ENCODE results near the gene ABLIM3.

The ABLIM3 gene

GRCh38 chr5:149161850-149162249 is 20.6 kb downstream of the ABLIM3 start:
- in situ Hi-C loops (cut with HindIII; ENCODE audit: low sequenced_read_pairs): no loop called here

GRCh38 chr5:149162401-149163084 is 21.2 kb downstream of the ABLIM3 start:
- in situ Hi-C loops (cut with HindIII; ENCODE audit: low sequenced_read_pairs): no loop called here
- no peak overlapping the region for H3K4me3 ChIP-seq (ENCODE audit: low read depth, low read length)
- no peak for TF ChIP-seq CTCF (IDR thresholded peaks at IDR 0.05; ENCODE audit: low read depth, low read length)
- DNase-seq (ENCODE audit: low read depth, low spot score): peak; percentile 64

More at GRCh38 chr5:149161850-149162249, 20.6 kb downstream of the ABLIM3 start:
- no peak for DNase-seq (ENCODE audit: low read depth, low spot score)
- H3K4me3 ChIP-seq (ENCODE audit: low read depth, low read length): no peak overlapping the region
- no peak for TF ChIP-seq CTCF (IDR thresholded peaks at IDR 0.05; ENCODE audit: low read depth, low read length)

- no peak for DNase-seq (ENCODE audit: low read depth, low spot score)
- no peak for TF ChIP-seq CTCF (IDR thresholded peaks at IDR 0.05; ENCODE audit: low read depth, low read length)
- H3K4me3 ChIP-seq (ENCODE audit: low read depth, low read length): no peak overlapping the region
- in situ Hi-C loops (cut with HindIII; ENCODE audit: low sequenced_read_pairs): no loop called here
These were observed 23.4 kb downstream of the ABLIM3 start for GRCh38 chr5:149164731-149165130.

GRCh38 chr5:149166128-149166527 is 24.8 kb downstream of the ABLIM3 start:
- DNase-seq (ENCODE audit: low read depth, low spot score): no peak
- H3K4me3 ChIP-seq (ENCODE audit: low read depth, low read length): no peak overlapping the region
- TF ChIP-seq CTCF (IDR thresholded peaks at IDR 0.05; ENCODE audit: low read depth, low read length): no peak
- in situ Hi-C loops (cut with HindIII; ENCODE audit: low sequenced_read_pairs): no loop called here

- in situ Hi-C loops (cut with HindIII; ENCODE audit: low sequenced_read_pairs): no loop called here
- H3K4me3 ChIP-seq (ENCODE audit: low read depth, low read length): no peak overlapping the region
- DNase-seq (ENCODE audit: low read depth, low spot score): no peak
- no peak for TF ChIP-seq CTCF (IDR thresholded peaks at IDR 0.05; ENCODE audit: low read depth, low read length)
These were observed 25.4 kb downstream of the ABLIM3 start for GRCh38 chr5:149166591-149167100.

GRCh38 chr5:149168276-149168906 is 27.1 kb downstream of the ABLIM3 start:
- no peak overlapping the region for H3K4me3 ChIP-seq (ENCODE audit: low read depth, low read length)
- no peak for TF ChIP-seq CTCF (IDR thresholded peaks at IDR 0.05; ENCODE audit: low read depth, low read length)
- DNase-seq (ENCODE audit: low read depth, low spot score): no peak
- in situ Hi-C loops (cut with HindIII; ENCODE audit: low sequenced_read_pairs): no loop called here

Measured in astrocyte of the spinal cord (primary cell).